BJ (cell line): Measurements from ENCODE around the gene HDAC9. TPM values are rescaled to one million over a fixed set of nuclear protein-coding genes. Genes with fewer than 3 reads are reported as not detected.

Experiments used
- CTCF ChIA-PET: fragments of 350-600 bp; formaldehyde crosslinking; extraction: SDS; loops from one replicate; lab custom pipeline; 2021; ENCODE audit warnings: antibody characterized with exemption, inconsistent platforms; lab: Yijun Ruan, JAX
- POLR2A ChIA-PET: fragments of 300-600 bp; sonication (Branson Sonifier 250); formaldehyde crosslinking; extraction: SDS; loops from one replicate; lab custom pipeline; 2021; ENCODE audit warnings: antibody characterized with exemption; lab: Charles Lee
- DNase-seq: peaks from one replicate; pipeline ENCODE4 v3.0.0-alpha.2; 2011; ENCODE audit warnings: low read depth
- H3K27me3 ChIP-seq: 2 replicates; pipeline ENCODE4 v1.6.0; 2011; ENCODE audit warnings: low read length; ENCODE audit not compliant: control insufficient read depth, insufficient read depth
- H3K36me3 ChIP-seq: 2 replicates; pipeline ENCODE4 v1.5.1; 2011; ENCODE audit warnings: low read length; ENCODE audit not compliant: control insufficient read depth, insufficient read depth
- H3K4me3 ChIP-seq: 2 replicates; pipeline ENCODE4 v1.5.1; 2011; ENCODE audit warnings: low read depth, mild to moderate bottlenecking, control low read depth, low read length
- polyA plus RNA-seq: library from polyadenylated mRNA; depleted of rRNA; stranded (reverse); fragments of >200 nt; gene quantifications from 2 replicates; pipeline ENCODE4 v1.2.3, GENCODE V29; 2011
- TF ChIP-seq, protein P1 (sequence below): IDR thresholded peaks from 2 replicates; pipeline ENCODE4 v1.5.1; 2011; ENCODE audit warnings: low read depth, mild to moderate bottlenecking, control low read depth, inconsistent platforms, low read length, moderate library complexity; ENCODE audit not compliant: insufficient read depth

Gene HDAC9
- polyA plus RNA-seq, 1 experiment, result 14.7 TPM

DNA sequence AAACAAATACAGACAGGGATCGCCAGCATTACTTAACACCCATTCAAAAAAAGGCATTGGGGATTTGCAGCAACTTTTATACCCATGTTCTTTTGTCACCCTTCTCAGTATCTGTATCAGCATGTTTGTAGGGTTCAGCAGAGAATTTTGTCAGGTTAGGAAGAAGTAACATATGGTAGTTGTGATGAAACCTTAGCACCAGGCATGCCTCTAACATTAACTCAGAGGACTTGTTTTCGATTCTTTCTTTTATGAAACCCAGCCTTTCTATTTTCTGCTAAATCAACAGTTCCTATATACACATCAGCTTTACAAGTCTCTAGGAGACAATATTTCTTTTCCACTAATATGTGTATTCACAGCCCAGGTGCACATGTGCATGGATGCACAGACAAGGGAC lies 22.4 kb upstream of the HDAC9 start:
- TF ChIP-seq, protein P1, sequence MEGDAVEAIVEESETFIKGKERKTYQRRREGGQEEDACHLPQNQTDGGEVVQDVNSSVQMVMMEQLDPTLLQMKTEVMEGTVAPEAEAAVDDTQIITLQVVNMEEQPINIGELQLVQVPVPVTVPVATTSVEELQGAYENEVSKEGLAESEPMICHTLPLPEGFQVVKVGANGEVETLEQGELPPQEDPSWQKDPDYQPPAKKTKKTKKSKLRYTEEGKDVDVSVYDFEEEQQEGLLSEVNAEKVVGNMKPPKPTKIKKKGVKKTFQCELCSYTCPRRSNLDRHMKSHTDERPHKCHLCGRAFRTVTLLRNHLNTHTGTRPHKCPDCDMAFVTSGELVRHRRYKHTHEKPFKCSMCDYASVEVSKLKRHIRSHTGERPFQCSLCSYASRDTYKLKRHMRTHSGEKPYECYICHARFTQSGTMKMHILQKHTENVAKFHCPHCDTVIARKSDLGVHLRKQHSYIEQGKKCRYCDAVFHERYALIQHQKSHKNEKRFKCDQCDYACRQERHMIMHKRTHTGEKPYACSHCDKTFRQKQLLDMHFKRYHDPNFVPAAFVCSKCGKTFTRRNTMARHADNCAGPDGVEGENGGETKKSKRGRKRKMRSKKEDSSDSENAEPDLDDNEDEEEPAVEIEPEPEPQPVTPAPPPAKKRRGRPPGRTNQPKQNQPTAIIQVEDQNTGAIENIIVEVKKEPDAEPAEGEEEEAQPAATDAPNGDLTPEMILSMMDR, result no peak
- POLR2A ChIA-PET, result no interaction called here
- Histone ChIP-seq H3K36me3 (no peaks in the 10 kb centered on the region), H3K4me3 (no peak overlapping the region), H3K27me3 (no peaks in the 10 kb centered on the region)
- no peak for DNase-seq
- CTCF ChIA-PET, result no interaction called here

DNA sequence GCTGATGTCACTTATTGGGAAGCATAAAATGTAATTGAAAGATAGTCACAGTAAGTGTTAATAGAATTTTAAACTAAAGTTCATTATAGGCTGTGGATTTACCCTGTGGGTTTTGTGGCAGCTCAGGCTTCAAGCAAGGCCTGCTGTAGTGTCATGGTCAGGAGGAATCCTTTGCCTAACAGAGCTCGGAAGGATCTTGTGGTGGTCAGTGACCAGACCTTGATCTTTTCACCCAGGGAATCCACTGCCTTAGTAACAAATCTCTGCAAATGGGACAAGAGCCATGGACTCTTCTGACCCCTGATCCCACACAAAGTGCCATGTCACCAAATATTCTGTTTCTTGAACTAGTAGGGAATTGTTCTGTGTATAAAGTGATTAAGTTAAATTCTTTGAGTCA lies 20.6 kb upstream of the HDAC9 start:
- Histone ChIP-seq H3K27me3 (no peaks in the 10 kb centered on the region), H3K4me3 (no peak overlapping the region), H3K36me3 (no peaks in the 10 kb centered on the region)
- CTCF ChIA-PET, result interaction anchor here (1.2 to 1.4 kb wide), 2 partner anchors 21 to 122 kb away, joined by 3 read pairs; no protein-coding TSS in a partner anchor
- TF ChIP-seq, protein P1, result no peak
- POLR2A ChIA-PET, result no interaction called here
- DNase-seq, result no peak

DNA sequence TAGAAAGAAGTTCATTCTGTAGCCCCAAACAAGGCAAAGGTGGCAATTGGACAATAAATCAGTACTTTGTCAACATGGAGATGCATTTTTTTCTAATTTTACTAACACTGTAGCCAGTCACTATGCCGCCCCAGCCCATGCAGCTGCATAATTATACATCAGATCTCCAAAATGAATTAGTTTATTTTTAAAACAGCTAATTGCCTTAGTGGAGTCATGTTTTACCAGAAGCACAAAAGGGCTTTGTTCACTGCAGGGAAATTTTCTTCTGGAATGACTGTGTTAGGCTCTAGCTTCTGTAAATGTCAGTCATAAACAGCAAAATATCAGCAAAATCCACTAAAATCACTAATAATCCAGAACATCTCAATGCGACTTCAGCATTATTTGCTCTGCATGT lies 20.1 kb upstream of the HDAC9 start:
- H3K4me3 ChIP-seq, result no peak overlapping the region
- TF ChIP-seq, protein P1, result no peak
- ChIA-PET POLR2A (interaction anchor here (0.5 kb wide), 1 partner anchor 77 kb away, joined by 3 read pairs; no protein-coding TSS in a partner anchor), CTCF (interaction anchor here (1.4 kb wide), 1 partner anchor 22 kb away, joined by 3 read pairs; no protein-coding TSS in a partner anchor)
- DNase-seq, result no peak
- no peaks in the 10 kb centered on the region for H3K27me3 ChIP-seq
- no peaks in the 10 kb centered on the region for H3K36me3 ChIP-seq

DNA sequence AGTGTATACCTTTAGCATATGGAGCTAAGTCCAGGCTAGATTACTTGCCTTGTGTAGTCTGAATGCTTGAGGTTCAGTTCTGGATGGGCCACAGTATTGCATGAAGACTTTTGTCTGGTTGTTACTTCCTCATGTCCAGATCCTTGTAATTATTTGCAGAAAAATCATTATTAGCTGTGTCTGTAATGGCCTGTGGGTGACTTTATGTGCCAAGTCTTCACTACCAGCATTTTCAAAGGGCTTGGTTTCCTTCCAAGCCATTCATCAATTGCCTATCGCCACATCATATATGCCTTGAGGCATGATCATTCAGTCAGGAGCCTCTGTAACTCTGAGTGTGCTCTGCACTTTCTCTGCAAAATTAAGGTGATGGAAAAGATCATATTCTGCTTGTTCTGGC lies 13.8 kb upstream of the HDAC9 start:
- DNase-seq, result no peak
- CTCF ChIA-PET, result interaction anchor here (2.4 kb wide), 1 partner anchor 13 kb away, joined by 9 read pairs; the partner anchor contains the start of gene HDAC9

DNA sequence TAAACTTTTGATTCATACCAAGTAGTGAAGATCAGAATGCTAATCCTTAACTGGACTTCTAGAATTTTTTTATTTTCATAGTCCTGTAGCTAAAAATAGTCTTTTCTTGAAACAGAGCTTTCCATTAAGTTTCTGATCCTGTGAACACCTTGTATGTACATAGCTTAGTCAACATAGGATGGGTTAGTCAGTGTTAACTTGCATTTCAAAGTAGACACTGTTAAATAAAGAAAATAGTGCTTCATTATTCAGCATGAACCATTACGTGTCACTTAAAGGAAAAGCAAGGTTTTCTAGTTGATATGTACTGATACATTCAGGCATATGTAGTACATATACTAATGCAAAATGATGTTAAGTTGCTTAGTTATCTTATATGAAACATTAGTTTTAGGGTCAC lies 7.5 kb upstream of the HDAC9 start:
- DNase-seq, result no peak
- no peaks in the 10 kb centered on the region for H3K36me3 ChIP-seq
- ChIA-PET POLR2A (no interaction called here), CTCF (interaction anchor here (1.0 kb wide), 2 partner anchors 8 to 135 kb away, joined by 3 to 4 read pairs; no protein-coding TSS in a partner anchor)
- H3K27me3 ChIP-seq, result no peaks in the 10 kb centered on the region
- TF ChIP-seq, protein P1, result no peak
- no peak overlapping the region for H3K4me3 ChIP-seq

More for the DNA sequence above, 13.8 kb upstream of the HDAC9 start:
- H3K36me3 ChIP-seq, result no peaks in the 10 kb centered on the region
- POLR2A ChIA-PET, result no interaction called here
- H3K4me3 ChIP-seq, result no peak overlapping the region
- TF ChIP-seq, protein P1, result no peak
- no peaks in the 10 kb centered on the region for H3K27me3 ChIP-seq
